ENCODE measurements around the gene DPM2.

DPM2 gene

DNA sequence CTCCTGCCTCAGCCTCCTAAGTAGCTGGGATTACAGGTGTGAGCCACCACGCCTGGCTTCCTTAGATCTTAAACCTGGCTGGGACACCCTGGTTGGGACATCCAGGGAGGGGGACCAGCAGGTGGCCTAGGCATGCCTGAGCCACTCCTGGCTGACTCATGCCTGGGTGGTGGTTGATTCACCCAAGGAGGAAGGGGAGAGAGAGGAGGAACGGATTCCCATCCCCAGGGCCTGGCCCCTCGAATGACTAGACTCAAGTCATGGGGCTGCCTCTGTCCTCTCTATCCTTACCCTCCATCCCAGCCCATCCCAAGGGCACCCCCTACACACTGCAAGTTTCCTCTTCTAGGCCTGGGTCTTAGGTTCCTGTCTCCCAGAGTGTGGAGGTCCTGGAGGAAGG lies 30.4 kb upstream of the DPM2 start:
- TF ChIP-seq, protein P1, sequence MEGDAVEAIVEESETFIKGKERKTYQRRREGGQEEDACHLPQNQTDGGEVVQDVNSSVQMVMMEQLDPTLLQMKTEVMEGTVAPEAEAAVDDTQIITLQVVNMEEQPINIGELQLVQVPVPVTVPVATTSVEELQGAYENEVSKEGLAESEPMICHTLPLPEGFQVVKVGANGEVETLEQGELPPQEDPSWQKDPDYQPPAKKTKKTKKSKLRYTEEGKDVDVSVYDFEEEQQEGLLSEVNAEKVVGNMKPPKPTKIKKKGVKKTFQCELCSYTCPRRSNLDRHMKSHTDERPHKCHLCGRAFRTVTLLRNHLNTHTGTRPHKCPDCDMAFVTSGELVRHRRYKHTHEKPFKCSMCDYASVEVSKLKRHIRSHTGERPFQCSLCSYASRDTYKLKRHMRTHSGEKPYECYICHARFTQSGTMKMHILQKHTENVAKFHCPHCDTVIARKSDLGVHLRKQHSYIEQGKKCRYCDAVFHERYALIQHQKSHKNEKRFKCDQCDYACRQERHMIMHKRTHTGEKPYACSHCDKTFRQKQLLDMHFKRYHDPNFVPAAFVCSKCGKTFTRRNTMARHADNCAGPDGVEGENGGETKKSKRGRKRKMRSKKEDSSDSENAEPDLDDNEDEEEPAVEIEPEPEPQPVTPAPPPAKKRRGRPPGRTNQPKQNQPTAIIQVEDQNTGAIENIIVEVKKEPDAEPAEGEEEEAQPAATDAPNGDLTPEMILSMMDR (IDR thresholded peaks at IDR 0.05; ENCODE audit: low read depth, low read length, missing control alignments), result no peak
- DNase-seq (ENCODE audit: low read depth), result no peak
- no peak overlapping the region for H3K4me3 ChIP-seq (ENCODE audit: low read depth, low read length)

DNA sequence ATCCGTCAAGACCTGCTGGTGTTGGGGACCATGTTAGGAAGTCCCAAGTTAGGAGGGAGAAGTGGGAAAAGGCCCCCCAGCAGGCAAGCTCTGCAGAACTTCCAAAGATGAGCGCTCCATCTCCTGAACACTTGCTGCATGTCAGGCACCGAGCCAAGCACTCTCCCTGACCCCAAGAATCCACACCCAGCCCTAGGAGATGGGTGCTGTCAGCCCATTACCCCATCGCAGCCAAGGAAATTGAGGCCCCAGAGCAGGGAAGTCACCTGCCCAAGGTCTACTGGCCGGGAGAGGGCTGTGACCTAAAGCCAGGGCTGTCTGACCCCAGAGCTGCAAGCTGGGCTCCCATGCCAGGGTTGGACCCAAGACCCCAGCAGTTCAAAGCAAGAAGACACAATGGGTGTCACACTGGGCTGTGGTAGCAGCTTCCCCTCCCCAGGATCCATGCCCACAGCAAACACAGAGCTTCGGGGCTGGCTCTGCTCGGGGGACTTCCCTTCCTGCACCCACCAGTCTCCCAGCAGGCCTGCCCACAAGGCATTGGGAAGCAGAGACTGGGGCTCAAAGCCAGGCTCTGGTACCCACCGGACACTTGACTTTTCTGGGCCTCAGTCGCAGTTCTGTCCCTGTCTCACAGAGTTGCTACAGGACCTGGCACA lies 29.6 kb upstream of the DPM2 start:
- DNase-seq (ENCODE audit: low read depth), result no peak
- H3K4me3 ChIP-seq (ENCODE audit: low read depth, low read length), result no peak overlapping the region
- TF ChIP-seq, protein P1 (IDR thresholded peaks at IDR 0.05; ENCODE audit: low read depth, low read length, missing control alignments), result no peak

GRCh38 chr9:127966416-127967150 lies 28.9 kb upstream of the DPM2 start:
- TF ChIP-seq, protein P1 (IDR thresholded peaks at IDR 0.05; ENCODE audit: low read depth, low read length, missing control alignments), result no peak
- DNase-seq (ENCODE audit: low read depth), result no peak
- H3K4me3 ChIP-seq (ENCODE audit: low read depth, low read length), result no peak overlapping the region

- no peak for DNase-seq (ENCODE audit: low read depth)
- H3K4me3 ChIP-seq (ENCODE audit: low read depth, low read length), result no peak overlapping the region
- TF ChIP-seq, protein P1 (IDR thresholded peaks at IDR 0.05; ENCODE audit: low read depth, low read length, missing control alignments), result no peak
These were observed 28.3 kb upstream of the DPM2 start for GRCh38 chr9:127965953-127966352.

GRCh38 chr9:127963359-127964064 lies 25.9 kb upstream of the DPM2 start:
- no peak overlapping the region for H3K4me3 ChIP-seq (ENCODE audit: low read depth, low read length)
- TF ChIP-seq, protein P1 (IDR thresholded peaks at IDR 0.05; ENCODE audit: low read depth, low read length, missing control alignments), result no peak
- DNase-seq (ENCODE audit: low read depth), result no peak

DNA sequence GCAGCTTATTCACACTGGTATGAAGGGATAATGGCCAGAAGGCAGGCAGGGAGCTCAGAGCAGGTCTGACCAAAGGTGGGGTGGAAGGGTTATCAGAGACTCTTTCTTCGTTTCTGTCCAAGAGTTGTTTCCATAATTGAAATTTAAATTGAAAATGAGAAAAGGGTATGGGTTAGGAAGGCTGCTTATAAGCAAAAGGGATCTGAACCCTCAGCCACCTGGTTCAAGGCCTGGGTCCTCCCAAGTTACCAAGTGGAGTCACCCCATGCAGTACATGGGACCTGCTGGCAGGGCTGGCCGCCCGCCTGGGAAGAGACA lies 25.3 kb upstream of the DPM2 start:
- H3K4me3 ChIP-seq (ENCODE audit: low read depth, low read length), result no peak overlapping the region
- TF ChIP-seq, protein P1 (IDR thresholded peaks at IDR 0.05; ENCODE audit: low read depth, low read length, missing control alignments), result no peak
- no peak for DNase-seq (ENCODE audit: low read depth)
